Measurements from ENCODE around the gene MUC22.
"Not testable (repeated sequence)": the region's sequence is repeated elsewhere in the genome, so short reads cannot be mapped to it uniquely, and the experiment has no call there.

MUC22 gene

DNA sequence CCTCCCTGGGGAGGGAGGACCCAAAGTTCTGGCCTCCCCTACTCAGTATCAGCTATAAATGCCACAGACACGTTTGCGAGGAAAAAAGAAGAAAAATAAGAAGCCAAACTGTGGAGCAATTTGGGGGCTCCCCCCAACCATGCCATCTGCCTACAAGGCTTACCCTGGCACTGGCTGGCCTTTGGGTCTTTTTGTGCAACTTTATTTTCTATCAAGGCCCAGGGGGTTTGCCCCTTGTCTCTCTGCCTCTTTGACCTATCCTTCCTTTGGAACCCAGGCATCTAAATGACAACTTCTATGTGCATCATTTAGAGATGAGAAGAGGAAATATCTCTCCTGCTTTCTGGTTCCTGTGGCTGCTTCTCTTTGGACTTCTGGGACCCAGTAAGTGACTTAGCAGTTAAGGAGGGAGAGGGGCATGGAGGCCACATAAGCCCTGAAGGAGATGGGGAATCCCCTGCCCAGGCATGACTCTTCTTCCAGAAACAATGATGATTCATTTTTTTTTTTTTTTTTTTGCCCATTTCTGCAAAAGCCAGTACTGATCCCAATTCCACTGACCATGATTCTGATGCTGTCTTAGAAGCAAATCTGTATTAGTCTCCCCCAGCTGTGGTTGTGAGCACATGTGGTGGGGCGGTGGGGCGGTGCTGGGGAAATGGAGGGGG, at the start of gene MUC22:
Gene MUC22, plus strand, starts transcription at position 82 of the 668 bp plus-strand sequence. Its CDS starts 233 bp downstream, at position 315.
- DNase-seq (ENCODE audit: low read depth): peak; percentile 15

GRCh38 chr6:30960907-30961673, 49.2 kb upstream of the MUC22 start:
- DNase-seq (ENCODE audit: low read depth): no peak

GRCh38 chr6:30962716-30963115, 47.6 kb upstream of the MUC22 start:
- no peak for DNase-seq (ENCODE audit: low read depth)

DNA sequence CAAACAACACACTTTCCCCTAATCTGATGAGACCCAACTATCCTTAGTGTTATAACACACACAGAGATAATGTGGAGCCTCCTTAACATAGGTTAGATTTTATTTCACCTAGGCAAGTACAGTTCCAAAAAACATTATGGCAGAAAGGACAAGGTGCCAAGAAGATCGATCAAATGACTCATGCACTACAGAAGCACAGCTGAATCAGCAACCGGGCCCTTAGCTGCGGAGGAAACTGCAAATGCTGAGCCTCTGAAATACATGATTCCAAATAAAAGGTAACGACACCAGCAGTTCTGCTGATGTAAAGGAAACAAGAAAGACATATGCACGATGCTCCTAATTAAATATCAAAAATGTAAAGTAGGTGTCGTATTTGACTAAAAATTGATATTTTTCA, 46.6 kb upstream of the MUC22 start:
- DNase-seq (ENCODE audit: low read depth): no peak

DNA sequence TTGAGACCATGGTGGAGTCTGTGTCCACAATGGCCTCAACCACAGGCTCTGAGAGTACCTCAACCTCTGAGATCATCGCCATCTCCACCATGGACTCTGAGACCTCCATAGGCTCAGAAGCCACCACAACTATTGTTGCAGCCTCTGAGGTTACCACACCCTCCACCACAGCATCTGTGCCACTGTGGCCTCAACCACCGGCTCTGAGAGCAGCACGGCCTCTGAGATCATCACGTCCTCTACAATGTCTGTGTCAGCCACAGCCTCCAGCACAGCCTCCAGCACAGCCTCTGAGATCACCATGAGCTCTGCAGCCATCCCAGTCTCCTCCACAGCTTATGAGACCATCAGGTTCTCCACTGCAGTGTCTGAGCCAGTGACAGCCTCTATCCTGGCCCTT, 46.2 kb upstream of the MUC22 start:
- DNase-seq (ENCODE audit: low read depth): no peak

GRCh38 chr6:30965140-30965601, 45.1 kb upstream of the MUC22 start:
- DNase-seq (ENCODE audit: low read depth): no peak

DNA sequence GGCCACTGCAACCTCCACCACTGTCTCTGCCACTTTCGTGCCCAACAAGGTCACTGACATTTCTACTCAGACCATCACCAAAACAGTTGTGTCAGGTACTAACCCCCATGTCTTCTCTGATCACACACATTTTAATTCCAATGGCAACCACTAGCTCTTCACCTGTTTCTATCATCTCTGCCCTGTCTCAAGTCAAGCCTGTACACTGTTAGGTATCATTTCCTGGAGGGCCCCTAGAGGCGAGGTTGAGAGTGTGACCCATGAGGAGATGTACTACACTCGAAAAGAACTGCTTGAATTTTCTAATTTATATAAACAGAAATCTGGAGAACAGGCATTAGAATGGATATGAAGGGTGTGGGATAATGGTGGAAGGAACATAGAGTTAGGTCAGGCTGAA, 44.1 kb upstream of the MUC22 start:
- no peak for DNase-seq (ENCODE audit: low read depth)

DNA sequence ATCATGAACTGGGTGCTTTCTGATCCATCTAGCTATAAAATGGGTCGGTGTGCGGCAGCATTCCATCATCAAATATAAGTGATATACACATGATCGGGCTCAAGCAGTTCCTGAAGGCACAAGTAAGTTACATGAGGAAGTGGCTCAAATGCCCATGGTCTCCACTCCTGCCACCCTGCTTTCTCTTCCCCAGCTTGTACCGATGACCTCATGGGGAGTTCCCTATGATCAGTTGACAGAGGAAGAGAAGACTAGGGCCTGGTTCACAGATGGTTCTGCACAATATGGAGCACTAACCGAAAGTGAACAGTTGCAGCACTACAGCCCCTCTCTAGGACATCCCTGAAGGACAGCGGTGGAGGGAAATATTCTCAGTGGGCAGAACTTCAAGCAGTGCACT, 41.1 kb upstream of the MUC22 start:
- not testable (repeated sequence) for DNase-seq (ENCODE audit: low read depth)

- no peak for DNase-seq (ENCODE audit: low read depth)
These were observed 39.3 kb upstream of the MUC22 start for GRCh38 chr6:30970946-30971345.

- DNase-seq (ENCODE audit: low read depth): no peak
These were observed 37.5 kb upstream of the MUC22 start for GRCh38 chr6:30972816-30973215.

DNA sequence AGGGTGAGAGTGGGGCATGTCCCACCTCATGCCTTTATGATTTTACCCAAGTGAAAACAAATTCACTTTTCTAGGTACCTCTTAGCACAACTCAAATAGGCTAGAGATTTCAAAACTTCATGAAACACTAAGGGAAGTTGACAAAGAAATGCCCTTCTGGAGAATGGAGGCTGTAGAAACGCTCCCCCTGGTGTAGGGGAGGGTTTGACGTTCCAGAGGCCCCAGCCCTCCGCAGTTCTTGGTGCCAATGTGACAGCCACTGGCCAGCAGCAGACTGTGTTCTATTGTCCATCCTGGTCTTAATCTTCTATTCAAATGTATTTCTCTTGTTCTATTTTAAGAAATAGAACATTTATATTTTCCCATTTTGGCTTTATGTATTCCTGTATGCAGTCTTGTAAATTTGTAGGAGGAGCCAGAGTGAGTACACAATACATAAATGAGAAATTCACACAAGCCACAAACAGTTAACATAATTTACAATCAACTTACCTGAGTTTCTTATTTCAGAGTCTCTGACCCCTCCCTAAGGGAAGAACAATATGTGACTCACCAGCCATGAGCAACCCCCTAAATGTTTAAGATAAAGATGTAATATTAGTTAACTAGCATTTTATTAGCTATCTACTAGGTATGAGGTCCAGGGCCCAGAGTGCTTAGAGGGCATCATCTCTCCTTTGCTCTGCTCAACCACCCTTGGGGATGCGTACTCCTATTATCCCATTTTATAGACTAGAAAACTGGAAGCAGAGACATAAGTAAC, 35.6 kb upstream of the MUC22 start:
- DNase-seq (ENCODE audit: low read depth): no peak

GRCh38 chr6:30979141-30979540, 31.1 kb upstream of the MUC22 start:
- no peak for DNase-seq (ENCODE audit: low read depth)

- no peak for DNase-seq (ENCODE audit: low read depth)
These were observed 30.6 kb upstream of the MUC22 start for GRCh38 chr6:30979690-30980089.

GRCh38 chr6:30981942-30982772, 28.1 kb upstream of the MUC22 start:
- DNase-seq (ENCODE audit: low read depth): peak; percentile 6

DNA sequence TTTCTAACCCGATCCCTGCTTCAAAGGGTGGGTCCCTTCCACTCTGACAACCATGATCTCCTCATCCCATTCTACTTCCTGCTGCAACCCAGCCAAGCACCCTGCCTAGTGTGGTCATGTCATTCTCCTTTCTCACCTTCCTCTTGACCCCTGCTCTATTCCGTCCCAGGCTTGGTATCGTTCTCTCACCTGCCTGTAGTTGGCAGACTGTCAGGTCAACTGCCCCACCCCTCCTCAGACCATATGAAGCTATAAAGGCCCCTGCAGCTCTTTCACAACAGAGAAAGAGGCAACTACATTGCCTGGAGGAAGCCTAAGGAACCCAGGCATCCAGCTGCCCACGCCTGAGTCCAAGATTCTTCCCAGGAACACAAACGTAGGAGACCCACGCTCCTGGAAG, 26.8 kb upstream of the MUC22 start, which contains the start of gene MUC21:
Gene MUC21, plus strand, starts transcription at position 280 of the 400 bp plus-strand sequence. CDS start 241 bp downstream, outside the sequence.
- DNase-seq (ENCODE audit: low read depth): no peak

GRCh38 chr6:30985490-30985889, 24.8 kb upstream of the MUC22 start:
- DNase-seq (ENCODE audit: low read depth): no peak

DNA sequence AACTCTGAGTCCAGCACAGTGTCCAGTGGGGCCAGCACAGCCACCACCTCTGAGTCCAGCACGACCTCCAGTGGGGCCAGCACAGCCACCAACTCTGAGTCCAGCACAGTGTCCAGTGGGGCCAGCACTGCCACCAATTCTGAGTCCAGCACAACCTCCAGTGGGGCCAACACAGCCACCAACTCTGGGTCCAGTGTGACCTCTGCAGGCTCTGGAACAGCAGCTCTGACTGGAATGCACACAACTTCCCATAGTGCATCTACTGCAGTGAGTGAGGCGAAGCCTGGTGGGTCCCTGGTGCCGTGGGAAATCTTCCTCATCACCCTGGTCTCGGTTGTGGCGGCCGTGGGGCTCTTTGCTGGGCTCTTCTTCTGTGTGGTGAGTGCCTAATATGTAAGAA, 23.0 kb upstream of the MUC22 start:
- no peak for DNase-seq (ENCODE audit: low read depth)

DNA sequence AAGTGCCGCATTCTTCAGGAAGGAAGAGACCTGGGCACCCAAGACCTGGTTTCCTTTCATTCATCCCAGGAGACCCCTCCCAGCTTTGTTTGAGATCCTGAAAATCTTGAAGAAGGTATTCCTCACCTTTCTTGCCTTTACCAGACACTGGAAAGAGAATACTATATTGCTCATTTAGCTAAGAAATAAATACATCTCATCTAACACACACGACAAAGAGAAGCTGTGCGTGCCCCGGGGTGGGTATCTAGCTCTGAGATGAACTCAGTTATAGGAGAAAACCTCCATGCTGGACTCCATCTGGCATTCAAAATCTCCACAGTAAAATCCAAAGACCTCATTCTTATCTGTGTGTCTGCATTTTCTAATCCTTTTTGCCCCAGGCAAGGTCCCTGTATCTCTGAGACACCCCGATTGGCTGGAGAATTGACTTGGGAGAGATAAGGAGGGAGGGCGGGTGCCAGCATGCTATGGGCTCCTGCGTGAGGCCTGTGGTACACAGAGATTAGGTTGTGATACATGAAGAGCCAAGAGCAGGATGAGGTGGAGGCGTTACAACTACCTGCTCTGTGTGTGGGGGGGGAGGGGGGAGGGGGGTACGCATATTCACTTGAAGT, 22.0 kb upstream of the MUC22 start:
- DNase-seq (ENCODE audit: low read depth): no peak

GRCh38 chr6:30990422-30991086, 19.7 kb upstream of the MUC22 start:
- DNase-seq (ENCODE audit: low read depth): no peak

DNA sequence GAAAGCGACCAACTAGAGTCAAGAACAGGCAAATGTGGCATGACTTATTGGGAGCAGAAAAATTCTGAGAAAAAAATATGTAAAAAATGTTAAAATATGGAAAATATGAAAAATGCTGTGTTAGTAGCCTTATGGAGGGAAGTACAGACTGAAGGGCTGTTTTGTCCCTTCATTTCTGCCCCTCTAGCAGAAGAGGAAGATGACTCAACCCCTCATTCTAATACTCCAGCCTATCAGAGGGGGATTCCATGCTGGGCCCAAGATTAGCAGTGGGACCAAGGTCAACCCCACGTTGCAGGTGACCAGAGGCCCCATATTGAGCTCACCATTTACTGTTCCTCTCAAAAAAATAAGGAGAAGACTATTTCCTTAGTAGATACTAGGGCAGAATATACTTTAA, 18.4 kb upstream of the MUC22 start:
- no peak for DNase-seq (ENCODE audit: low read depth)

- no peak for DNase-seq (ENCODE audit: low read depth)
These were observed 13.0 kb upstream of the MUC22 start for GRCh38 chr6:30997301-30997700.
